Keratinocyte (primary cell): ENCODE data around the gene TAF1B.

ENCODE experiments used
- CTCF ChIP-seq, 3 experiments: IDR thresholded peaks in 1 of 3; conservative IDR thresholded peaks in 1 of 3; optimal IDR thresholded peaks in 1 of 3; 2 replicates in 2 of 3; 3 replicates in 1 of 3; pipeline versions ENCODE3 to v1.5.1; 2011; ENCODE audit warnings: low read length in 3 of 3, mild to moderate bottlenecking in 3 of 3, moderate library complexity in 2 of 3, control low read depth in 1 of 3, inconsistent platforms in 1 of 3; ENCODE audit not compliant: insufficient read depth in 2 of 3; ENCODE audit errors: extremely low read depth in 1 of 3
- EZH2 ChIP-seq: IDR thresholded peaks from one replicate; pipeline ENCODE4 v1.6.1; 2012; ENCODE audit warnings: inconsistent platforms, mild to moderate bottlenecking, low read length, moderate library complexity

GRCh38 chr2:9796056-9797010 is 46.9 kb upstream of the TAF1B start:
- TF ChIP-seq CTCF (optimal IDR thresholded peaks at IDR 0.05 in 1 of 3, IDR thresholded peaks at IDR 0.05 in 1 of 3, conservative IDR thresholded peaks at IDR 0.05 in 1 of 3; ENCODE audit: extremely low read depth in 1 of 3, insufficient read depth in 2 of 3, low read length in 3 of 3) (no peak), EZH2 (no peak)
